KMS-11 (cell line): ENCODE measurements around the gene ARHGEF1.

Experiments used
- H2AFZ ChIP-seq: fragments of 200-600 bp; sonication (generic); 2 replicates; pipeline ENCODE4 v1.6.1; 2016; ENCODE audit warnings: antibody characterized with exemption, mixed run types, low read depth
- H3K27ac ChIP-seq: fragments of 200-600 bp; sonication (generic); 2 replicates; pipeline ENCODE4 v1.6.1; 2016; ENCODE audit warnings: mild to moderate bottlenecking, mixed run types
- H3K27me3 ChIP-seq: fragments of 200-600 bp; sonication (generic); 2 replicates; pipeline ENCODE4 v1.6.1; 2017; ENCODE audit warnings: mild to moderate bottlenecking, low read depth, mixed run types, moderate library complexity; ENCODE audit not compliant: insufficient read depth
- H3K36me3 ChIP-seq: fragments of 200-600 bp; sonication (generic); 2 replicates; pipeline ENCODE4 v1.6.1; 2017; ENCODE audit warnings: mild to moderate bottlenecking, mixed run types; ENCODE audit not compliant: insufficient read depth
- H3K4me1 ChIP-seq: fragments of 200-600 bp; sonication (generic); 2 replicates; pipeline ENCODE4 v1.6.1; 2016; ENCODE audit warnings: mild to moderate bottlenecking, low read depth, mixed run types; ENCODE audit not compliant: poor library complexity, severe bottlenecking
- H3K4me2 ChIP-seq: fragments of 200-600 bp; sonication (generic); 2 replicates; pipeline ENCODE4 v1.7.0; 2016; ENCODE audit warnings: mild to moderate bottlenecking, mixed run types
- H3K4me3 ChIP-seq: fragments of 200-600 bp; sonication (generic); IDR thresholded peaks from 2 replicates; pipeline ENCODE4 v1.6.1; 2017; ENCODE audit warnings: low read depth, low read length, mixed read lengths; ENCODE audit not compliant: insufficient read depth
- H3K79me2 ChIP-seq: fragments of 200-600 bp; sonication (generic); 2 replicates; pipeline ENCODE4 v1.6.1; 2016; ENCODE audit warnings: low read depth, mixed run types; ENCODE audit not compliant: insufficient read depth
- H3K9ac ChIP-seq: fragments of 200-600 bp; sonication (generic); 2 replicates; pipeline ENCODE4 v1.6.1; 2016; ENCODE audit warnings: mild to moderate bottlenecking, mixed run types
- H4K20me1 ChIP-seq: fragments of 200-600 bp; sonication (generic); 2 replicates; pipeline ENCODE4 v1.6.1; 2016; ENCODE audit warnings: mild to moderate bottlenecking, mixed run types; ENCODE audit not compliant: insufficient read depth
- TF ChIP-seq, protein P1 (sequence below): fragments of 200-600 bp; sonication (generic); conservative IDR thresholded peaks from 2 replicates; pipeline ENCODE4 v1.6.1; 2017; ENCODE audit warnings: low read depth, mild to moderate bottlenecking, antibody characterized with exemption, low read length, moderate library complexity, mixed read lengths

The ARHGEF1 gene

DNA sequence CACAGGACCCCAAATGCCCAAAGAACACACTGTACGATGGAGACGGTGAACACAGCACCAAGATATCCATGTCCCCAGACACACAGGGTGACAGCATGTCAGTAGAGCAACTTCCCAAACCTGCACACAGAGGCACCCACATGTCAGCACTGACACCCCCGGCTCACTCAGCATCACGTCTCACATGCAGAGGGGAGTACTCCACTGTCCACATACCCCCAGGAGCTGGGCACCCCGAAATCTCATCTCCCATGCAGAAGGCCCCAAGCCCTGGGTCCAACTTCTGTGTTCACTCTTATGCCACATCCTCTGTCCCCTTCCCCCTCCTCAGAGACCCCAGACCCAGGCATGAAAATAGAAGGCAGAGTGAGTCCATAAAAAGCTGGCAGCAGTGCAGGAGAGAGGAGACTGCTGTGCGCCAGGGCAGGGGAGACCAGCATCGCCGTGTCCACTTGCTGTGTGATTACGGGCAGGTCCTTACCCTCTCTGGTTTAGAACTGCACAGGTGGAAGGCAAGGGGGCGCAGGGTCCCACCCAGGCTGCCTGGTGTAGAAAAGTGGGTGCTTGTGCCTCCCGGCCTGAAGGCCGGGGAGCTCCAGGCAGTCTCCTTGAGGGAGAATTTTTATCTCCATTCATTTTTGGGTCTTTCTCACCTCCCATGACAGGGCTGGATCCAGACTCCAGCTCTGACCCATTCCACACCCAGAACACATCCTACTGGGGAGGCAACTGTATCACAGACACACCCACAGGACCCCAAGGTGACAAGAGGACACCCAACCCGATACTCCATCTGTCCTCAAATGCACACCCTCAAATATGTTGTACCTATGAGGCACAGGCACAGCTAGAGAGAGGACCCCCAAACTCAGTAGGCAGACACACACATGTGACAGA is 28.3 kb downstream of the ARHGEF1 start:
- H2AFZ ChIP-seq: no peak overlapping the region
- H3K4me3 ChIP-seq: no peak overlapping the region
- H4K20me1 ChIP-seq: no peaks in the 10 kb centered on the region
- H3K4me2 ChIP-seq: no peak overlapping the region
- H3K4me1 ChIP-seq: no peaks in the 10 kb centered on the region
- no peaks in the 10 kb centered on the region for H3K79me2 ChIP-seq
- no peaks in the 10 kb centered on the region for H3K36me3 ChIP-seq
- TF ChIP-seq, protein P1, sequence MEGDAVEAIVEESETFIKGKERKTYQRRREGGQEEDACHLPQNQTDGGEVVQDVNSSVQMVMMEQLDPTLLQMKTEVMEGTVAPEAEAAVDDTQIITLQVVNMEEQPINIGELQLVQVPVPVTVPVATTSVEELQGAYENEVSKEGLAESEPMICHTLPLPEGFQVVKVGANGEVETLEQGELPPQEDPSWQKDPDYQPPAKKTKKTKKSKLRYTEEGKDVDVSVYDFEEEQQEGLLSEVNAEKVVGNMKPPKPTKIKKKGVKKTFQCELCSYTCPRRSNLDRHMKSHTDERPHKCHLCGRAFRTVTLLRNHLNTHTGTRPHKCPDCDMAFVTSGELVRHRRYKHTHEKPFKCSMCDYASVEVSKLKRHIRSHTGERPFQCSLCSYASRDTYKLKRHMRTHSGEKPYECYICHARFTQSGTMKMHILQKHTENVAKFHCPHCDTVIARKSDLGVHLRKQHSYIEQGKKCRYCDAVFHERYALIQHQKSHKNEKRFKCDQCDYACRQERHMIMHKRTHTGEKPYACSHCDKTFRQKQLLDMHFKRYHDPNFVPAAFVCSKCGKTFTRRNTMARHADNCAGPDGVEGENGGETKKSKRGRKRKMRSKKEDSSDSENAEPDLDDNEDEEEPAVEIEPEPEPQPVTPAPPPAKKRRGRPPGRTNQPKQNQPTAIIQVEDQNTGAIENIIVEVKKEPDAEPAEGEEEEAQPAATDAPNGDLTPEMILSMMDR: no peak
- H3K27ac ChIP-seq: no peak overlapping the region
- peaks cover 40% of the 10 kb centered on the region for H3K27me3 ChIP-seq
- H3K9ac ChIP-seq: no peak overlapping the region

- TF ChIP-seq, protein P1: no peak
Observed at GRCh38 chr19:41911889-41912731, 29.1 kb downstream of the ARHGEF1 start.

DNA sequence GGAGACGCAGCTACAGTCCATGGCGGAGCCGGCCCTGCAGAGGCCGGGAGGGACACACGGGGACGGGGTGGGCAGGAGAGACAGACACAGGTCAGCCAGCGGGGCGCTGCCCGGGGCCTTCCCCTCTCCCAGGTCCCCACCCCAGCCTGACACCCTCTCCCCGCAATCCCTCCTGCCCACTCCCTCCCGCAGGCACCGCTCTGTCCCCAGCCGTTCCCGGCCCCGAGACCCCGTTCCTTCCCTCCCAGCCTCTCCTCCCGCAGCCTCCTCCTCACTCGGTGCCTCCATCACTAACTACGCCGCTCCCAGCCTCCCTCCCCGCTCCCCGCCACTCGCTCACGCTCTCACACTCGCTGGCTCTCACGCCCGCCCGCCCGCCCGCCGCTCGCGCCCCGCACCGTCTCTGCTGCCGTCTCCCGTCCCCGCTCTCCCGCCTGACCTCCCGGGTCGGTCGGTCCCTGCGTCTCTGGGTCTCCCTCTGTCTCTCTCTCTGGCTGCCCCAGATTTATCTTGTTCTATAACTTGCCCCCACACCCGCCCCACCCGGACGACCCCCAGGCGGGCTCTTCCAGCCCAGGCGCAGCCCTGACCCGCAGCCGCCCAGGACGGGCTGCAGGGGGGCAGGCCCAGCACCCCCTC is 30.0 kb downstream of the ARHGEF1 start:
- Histone ChIP-seq H3K4me3 (no peak overlapping the region), H3K79me2 (no peaks in the 10 kb centered on the region), H4K20me1 (no peaks in the 10 kb centered on the region), H3K27ac (no peak overlapping the region), H3K36me3 (no peaks in the 10 kb centered on the region), H3K4me1 (no peaks in the 10 kb centered on the region), H3K27me3 (peaks cover 50% of the 10 kb centered on the region), H2AFZ (no peak overlapping the region), H3K9ac (no peak overlapping the region), H3K4me2 (no peak overlapping the region)
- TF ChIP-seq, protein P1: no peak

More at GRCh38 chr19:41911889-41912731, 29.1 kb downstream of the ARHGEF1 start:
- Histone ChIP-seq H3K4me2 (no peak overlapping the region), H3K4me1 (no peaks in the 10 kb centered on the region), H3K27me3 (peaks cover 47% of the 10 kb centered on the region), H3K9ac (no peak overlapping the region), H2AFZ (no peak overlapping the region), H3K36me3 (no peaks in the 10 kb centered on the region), H4K20me1 (no peaks in the 10 kb centered on the region), H3K27ac (no peak overlapping the region), H3K79me2 (no peaks in the 10 kb centered on the region), H3K4me3 (no peak overlapping the region)
